ENCODE results near the gene MYO1B.

GRCh38 chr2:191412353-191412752 lies 167.1 kb downstream of the MYO1B start:
- TF ChIP-seq POLR2A (IDR thresholded peaks at IDR 0.05) = no peak
- TF ChIP-seq CTCF (IDR thresholded peaks at IDR 0.05) = no peak
- no peak for TF ChIP-seq EP300 (IDR thresholded peaks at IDR 0.05)

Data from upper lobe of left lung (tissue), 4 donors.